Sigmoid colon (tissue), 7 donors: ENCODE measurements around the gene IMPA2. TPM values are rescaled to one million over a fixed set of nuclear protein-coding genes. Genes with fewer than 3 reads are reported as not detected.
A peak's percentile ranks its signal among the peaks of the same experiment; 100 is the strongest.

Experiments used
- DNase-seq: peaks from one replicate; pipeline ENCODE4 v3.0.0-alpha.2; 2019
- H3K27ac ChIP-seq, 4 donors: fragments of 200-600 bp; sonication (generic); one replicate each; pipeline ENCODE4 v1.5.1; 2016 to 2019; ENCODE audit warnings: mild to moderate bottlenecking in 1 of 4
- H3K27me3 ChIP-seq, 3 donors: fragments of 200-600 bp; sonication (generic); one replicate each; pipeline ENCODE4 v1.5.1; 2019; ENCODE audit warnings: mild to moderate bottlenecking in 1 of 3
- H3K36me3 ChIP-seq, 4 donors: fragments of 200-600 bp; sonication (generic); one replicate each; pipeline ENCODE4 v1.5.1; 2016 to 2019
- H3K4me1 ChIP-seq, 4 donors: fragments of 200-600 bp; sonication (generic); one replicate each; pipeline ENCODE4 v1.5.1; 2017 to 2019
- H3K4me3 ChIP-seq, 4 donors: fragments of 200-600 bp; sonication (generic); one replicate each; pipeline ENCODE4 v1.5.1; 2017 to 2019; ENCODE audit warnings: mild to moderate bottlenecking in 2 of 4, moderate library complexity in 1 of 4
- H3K9me3 ChIP-seq, 4 donors: fragments of 200-600 bp in 3 of 4; sonication (generic) in 3 of 4; one replicate each; pipeline versions ENCODE4 v1.5.1 to v1.6.1; 2013 to 2019
- EP300 ChIP-seq, 4 donors: sonication (generic); formaldehyde crosslinking; IDR thresholded peaks; one replicate each; pipeline ENCODE4 v1.6.1; 2017; ENCODE audit warnings: antibody characterized with exemption in 4 of 4
- POLR2A ChIP-seq, 2 donors: fragments of 450-650 bp; IDR thresholded peaks; one replicate each; pipeline ENCODE4 v1.6.1; 2016; ENCODE audit warnings: antibody characterized with exemption in 2 of 2, mild to moderate bottlenecking in 2 of 2, moderate library complexity in 2 of 2
- POLR2AphosphoS5 ChIP-seq, 4 donors: sonication (generic); formaldehyde crosslinking; IDR thresholded peaks; one replicate each; pipeline ENCODE4 v1.6.1; 2017; ENCODE audit warnings: antibody characterized with exemption in 4 of 4
- WGBS, 2 donors: extraction: QIAGEN DNeasy Blood & Tissue Kit; methylation state at CpG; one replicate each; pipeline ENCODE4 v1.1.7; 2013; 5-methylcytosine and 5-hydroxymethylcytosine counted together
- intact Hi-C: fragments of 100-400 bp; cut with DNase I; formaldehyde crosslinking; loops from one replicate; pipeline ENCODE4 v1.15.1; 2023
- polyA plus RNA-seq, 3 donors: library from polyadenylated mRNA; stranded (reverse); fragments of 200-250 nt; gene quantifications; one replicate each; pipeline ENCODE4 v1.2.3, GENCODE V29; 2013
- total RNA-seq, 4 donors: library from RNA; depleted of rRNA; stranded (reverse); fragments of >200 nt; gene quantifications; one replicate each; pipeline ENCODE4 v1.1.0, GENCODE V29; 2016
- TF ChIP-seq, protein P1 (sequence below), 4 experiments: fragments of 450-650 bp in 3 of 4; fragments of 200-600 bp in 1 of 4; IDR thresholded peaks; one replicate each; pipeline ENCODE4 v1.5.1; 2016 to 2019; ENCODE audit warnings: antibody characterized with exemption in 4 of 4, mild to moderate bottlenecking in 3 of 4, moderate library complexity in 2 of 4
- donor health status: healthy with polysubstance abuse.
- donor health status: Bipolar disorder and iron deficiency.
- donor health status: healthy.

The IMPA2 gene
- total and polyA plus RNA-seq, 7 donors, result 21.3 to 138 (median 66.5) TPM

DNA sequence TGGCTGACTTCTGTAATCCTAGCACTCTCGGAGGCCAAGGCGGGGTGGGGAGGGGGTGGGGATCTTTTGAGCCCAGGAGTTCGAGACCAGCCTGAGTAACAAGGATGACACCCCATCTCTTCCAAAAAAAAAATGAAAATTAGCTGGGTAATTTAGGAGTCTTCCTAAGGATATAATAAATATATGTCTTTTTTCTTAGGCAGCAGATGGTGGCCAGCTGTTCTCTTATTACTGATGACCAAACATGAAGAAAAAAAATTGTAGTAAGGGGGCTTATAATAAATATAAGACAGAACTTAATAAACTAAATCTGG, 4.2 kb upstream of the IMPA2 start:
- no peak for TF ChIP-seq EP300 (IDR thresholded peaks at IDR 0.05)
- TF ChIP-seq POLR2A (IDR thresholded peaks at IDR 0.05), result no peak
- no peak for TF ChIP-seq POLR2AphosphoS5 (IDR thresholded peaks at IDR 0.05)
- TF ChIP-seq, protein P1, sequence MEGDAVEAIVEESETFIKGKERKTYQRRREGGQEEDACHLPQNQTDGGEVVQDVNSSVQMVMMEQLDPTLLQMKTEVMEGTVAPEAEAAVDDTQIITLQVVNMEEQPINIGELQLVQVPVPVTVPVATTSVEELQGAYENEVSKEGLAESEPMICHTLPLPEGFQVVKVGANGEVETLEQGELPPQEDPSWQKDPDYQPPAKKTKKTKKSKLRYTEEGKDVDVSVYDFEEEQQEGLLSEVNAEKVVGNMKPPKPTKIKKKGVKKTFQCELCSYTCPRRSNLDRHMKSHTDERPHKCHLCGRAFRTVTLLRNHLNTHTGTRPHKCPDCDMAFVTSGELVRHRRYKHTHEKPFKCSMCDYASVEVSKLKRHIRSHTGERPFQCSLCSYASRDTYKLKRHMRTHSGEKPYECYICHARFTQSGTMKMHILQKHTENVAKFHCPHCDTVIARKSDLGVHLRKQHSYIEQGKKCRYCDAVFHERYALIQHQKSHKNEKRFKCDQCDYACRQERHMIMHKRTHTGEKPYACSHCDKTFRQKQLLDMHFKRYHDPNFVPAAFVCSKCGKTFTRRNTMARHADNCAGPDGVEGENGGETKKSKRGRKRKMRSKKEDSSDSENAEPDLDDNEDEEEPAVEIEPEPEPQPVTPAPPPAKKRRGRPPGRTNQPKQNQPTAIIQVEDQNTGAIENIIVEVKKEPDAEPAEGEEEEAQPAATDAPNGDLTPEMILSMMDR (IDR thresholded peaks at IDR 0.05), result no peak
- intact Hi-C loops, result no loop called here
- no peak for DNase-seq
- WGBS, 2 donors, result 78 to 83% methylated on average over 3 of the region's 3 CpGs
- peaks cover 0 to 18% (median 14%) of the 10 kb centered on the region in 4 donors for H3K4me1 ChIP-seq
- H3K9me3 ChIP-seq, result no peaks in the 10 kb centered on the region
- no peaks in the 10 kb centered on the region for H3K27me3 ChIP-seq
- H3K36me3 ChIP-seq, result no peaks in the 10 kb centered on the region
- H3K27ac ChIP-seq, result no peak overlapping the region
- no peak overlapping the region for H3K4me3 ChIP-seq

DNA sequence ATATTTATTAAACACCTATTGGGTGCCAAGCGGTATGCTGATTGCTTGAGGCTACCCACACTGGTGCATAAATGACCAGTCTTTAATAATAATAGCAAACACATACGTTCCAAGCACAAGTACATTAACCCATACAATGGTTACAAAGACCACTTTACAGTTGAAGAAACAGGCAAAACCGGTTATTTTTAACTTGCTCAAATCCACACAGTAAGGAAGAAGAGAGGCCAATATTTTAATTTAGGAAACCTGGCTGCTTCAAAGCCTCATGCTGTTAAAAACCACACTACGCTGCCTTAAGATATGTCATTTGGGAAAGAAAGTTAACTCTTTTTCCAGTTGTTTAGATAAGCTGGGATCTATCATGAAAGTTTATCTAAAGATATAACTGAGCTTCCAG, 2.4 kb upstream of the IMPA2 start:
- Histone ChIP-seq H3K9me3 (no peaks in the 10 kb centered on the region), H3K27ac (peak overlapping the region in 3 of 4 donors; percentile 89 to 99 (median 97)), H3K4me1 (peaks cover 0 to 36% (median 19%) of the 10 kb centered on the region in 4 donors), H3K4me3 (no peak overlapping the region), H3K36me3 (no peaks in the 10 kb centered on the region), H3K27me3 (no peaks in the 10 kb centered on the region)
- intact Hi-C loops, result no loop called here
- TF ChIP-seq POLR2A (IDR thresholded peaks at IDR 0.05) (no peak), POLR2AphosphoS5 (IDR thresholded peaks at IDR 0.05) (no peak), EP300 (IDR thresholded peaks at IDR 0.05) (no peak)
- TF ChIP-seq, protein P1 (IDR thresholded peaks at IDR 0.05), result no peak
- DNase-seq, result no peak
- 58 to 80% methylated on average over 4 of the region's 4 CpGs for WGBS, 2 donors

DNA sequence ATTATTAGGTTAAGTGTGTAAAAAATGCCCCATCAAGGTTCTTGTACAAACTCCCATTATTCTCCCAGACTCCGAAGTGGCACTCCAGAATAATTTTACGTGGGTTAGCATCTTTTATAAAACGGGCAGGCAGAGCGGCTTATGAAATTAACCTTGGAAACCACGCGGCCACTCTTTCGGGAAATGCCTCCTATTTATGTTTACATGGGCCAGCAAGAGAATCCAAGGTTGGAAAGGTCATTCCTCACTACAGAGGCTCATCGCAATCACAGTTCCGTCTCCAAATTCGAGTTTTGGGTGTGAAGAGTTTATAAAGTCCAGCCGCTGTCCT, 1.2 kb upstream of the IMPA2 start:
- peak overlapping the region; percentile 89 to 99 (median 96) for H3K27ac ChIP-seq
- no peak for DNase-seq
- WGBS, 2 donors, result 3 to 10% methylated on average over 11 of the region's 11 CpGs
- TF ChIP-seq, protein P1 (IDR thresholded peaks at IDR 0.05), result no peak
- TF ChIP-seq POLR2AphosphoS5 (IDR thresholded peaks at IDR 0.05) (no peak), EP300 (IDR thresholded peaks at IDR 0.05) (peak in 1 of 4 donors; percentile 0), POLR2A (IDR thresholded peaks at IDR 0.05) (no peak)
- H3K27me3 ChIP-seq, result no peaks in the 10 kb centered on the region
- peaks cover 0 to 36% (median 19%) of the 10 kb centered on the region in 4 donors for H3K4me1 ChIP-seq
- no peaks in the 10 kb centered on the region for H3K9me3 ChIP-seq
- peak overlapping the region; percentile 72 to 82 (median 80) for H3K4me3 ChIP-seq
- intact Hi-C loops, result loop anchor here (1.0 to 10.0 kb wide), 3 partner anchors 26 to 125 kb away; partner anchors contain the start of gene CHMP1B
- no peaks in the 10 kb centered on the region for H3K36me3 ChIP-seq

DNA sequence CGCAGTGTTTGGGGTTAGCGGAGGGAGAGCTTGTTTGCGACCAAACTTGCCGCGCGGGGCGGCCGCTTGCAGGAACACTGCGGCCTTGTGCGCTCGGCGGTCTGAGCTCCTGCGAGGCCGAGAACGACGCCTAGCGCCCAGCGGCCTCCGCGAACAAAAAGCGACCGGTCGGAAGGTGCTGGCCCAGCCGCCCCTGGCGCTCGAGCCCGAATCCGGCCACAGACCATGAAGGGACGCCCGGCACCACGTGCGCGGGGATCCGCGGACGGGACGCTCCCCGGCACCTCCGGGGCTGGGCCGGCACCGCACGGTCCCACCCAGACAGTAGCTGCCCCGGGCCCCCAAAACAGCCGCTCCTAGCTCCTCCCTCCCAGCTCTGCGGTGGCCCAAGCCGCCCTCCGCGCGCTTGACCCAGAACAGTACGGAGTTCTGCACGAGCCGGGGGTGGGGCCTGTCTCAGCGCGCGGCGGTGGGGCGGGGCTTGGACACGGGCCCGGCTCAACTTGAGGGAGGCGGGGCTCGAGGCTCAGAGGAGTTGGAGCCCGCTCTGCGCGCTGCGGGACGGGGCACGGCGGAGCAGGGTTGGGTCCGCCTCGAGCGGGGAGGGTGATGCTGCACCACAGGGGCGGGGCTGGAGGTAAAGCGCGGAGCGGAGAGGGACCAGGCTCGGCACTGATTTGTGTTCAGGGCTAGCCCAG, 664 bp upstream of the IMPA2 start:
- H3K4me3 ChIP-seq, result peak overlapping the region; percentile 72 to 82 (median 80)
- intact Hi-C loops, result loop anchor here (1.0 to 10.0 kb wide), 3 partner anchors 26 to 126 kb away; partner anchors contain the start of gene CHMP1B
- 0 to 1% methylated on average over 76 of the region's 76 CpGs for WGBS, 2 donors
- peaks cover 0 to 36% (median 19%) of the 10 kb centered on the region in 4 donors for H3K4me1 ChIP-seq
- peak overlapping the region; percentile 89 to 99 (median 96) for H3K27ac ChIP-seq
- TF ChIP-seq POLR2AphosphoS5 (IDR thresholded peaks at IDR 0.05) (peak; percentile 89 to 97 (median 92)), POLR2A (IDR thresholded peaks at IDR 0.05) (peak; percentile 75 to 85), EP300 (IDR thresholded peaks at IDR 0.05) (peak in 2 of 4 donors; percentile 2 to 43)
- TF ChIP-seq, protein P1 (IDR thresholded peaks at IDR 0.05), result peak in 1 of 4 experiments; percentile 7
- H3K9me3 ChIP-seq, result no peaks in the 10 kb centered on the region
- H3K27me3 ChIP-seq, result no peaks in the 10 kb centered on the region
- no peaks in the 10 kb centered on the region for H3K36me3 ChIP-seq
- peak; percentile 100 for DNase-seq
